Peyer's patch (tissue), 4 donors: ENCODE measurements around the gene ZBTB20.

Source experiments
- POLR2A ChIP-seq, 2 donors: fragments of 450-650 bp; IDR thresholded peaks; one replicate each; pipeline ENCODE4 v1.5.1; 2017; ENCODE audit warnings: antibody characterized with exemption in 2 of 2, mild to moderate bottlenecking in 2 of 2, moderate library complexity in 2 of 2
- TF ChIP-seq, protein P1 (sequence below), 6 experiments: fragments of 450-650 bp in 4 of 6; fragments of 200-600 bp in 2 of 6; sonication (generic) in 1 of 6; IDR thresholded peaks; one replicate each; pipeline ENCODE4 v1.5.1; 2017 to 2019; ENCODE audit warnings: antibody characterized with exemption in 6 of 6, mild to moderate bottlenecking in 3 of 6, moderate library complexity in 1 of 6

DNA sequence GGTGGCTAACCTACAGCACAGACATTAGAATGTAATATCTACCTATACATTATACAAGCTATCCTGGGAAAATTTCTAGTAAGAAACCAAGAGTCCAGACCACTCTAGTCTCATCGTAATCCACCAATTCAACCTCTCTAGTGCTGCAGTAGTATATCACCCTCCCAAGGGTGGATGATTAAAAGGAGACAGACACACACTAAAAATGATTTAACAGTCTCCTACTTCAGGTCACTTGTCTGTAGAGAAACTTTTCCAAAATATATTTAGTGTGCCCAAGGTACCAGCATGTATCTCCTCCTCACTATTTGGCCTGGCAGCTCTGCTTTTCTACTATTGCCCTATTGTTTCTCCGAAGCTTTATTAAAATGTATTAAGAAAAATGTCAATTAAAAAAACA is 45.0 kb downstream of the ZBTB20 start:
- TF ChIP-seq, protein P1, sequence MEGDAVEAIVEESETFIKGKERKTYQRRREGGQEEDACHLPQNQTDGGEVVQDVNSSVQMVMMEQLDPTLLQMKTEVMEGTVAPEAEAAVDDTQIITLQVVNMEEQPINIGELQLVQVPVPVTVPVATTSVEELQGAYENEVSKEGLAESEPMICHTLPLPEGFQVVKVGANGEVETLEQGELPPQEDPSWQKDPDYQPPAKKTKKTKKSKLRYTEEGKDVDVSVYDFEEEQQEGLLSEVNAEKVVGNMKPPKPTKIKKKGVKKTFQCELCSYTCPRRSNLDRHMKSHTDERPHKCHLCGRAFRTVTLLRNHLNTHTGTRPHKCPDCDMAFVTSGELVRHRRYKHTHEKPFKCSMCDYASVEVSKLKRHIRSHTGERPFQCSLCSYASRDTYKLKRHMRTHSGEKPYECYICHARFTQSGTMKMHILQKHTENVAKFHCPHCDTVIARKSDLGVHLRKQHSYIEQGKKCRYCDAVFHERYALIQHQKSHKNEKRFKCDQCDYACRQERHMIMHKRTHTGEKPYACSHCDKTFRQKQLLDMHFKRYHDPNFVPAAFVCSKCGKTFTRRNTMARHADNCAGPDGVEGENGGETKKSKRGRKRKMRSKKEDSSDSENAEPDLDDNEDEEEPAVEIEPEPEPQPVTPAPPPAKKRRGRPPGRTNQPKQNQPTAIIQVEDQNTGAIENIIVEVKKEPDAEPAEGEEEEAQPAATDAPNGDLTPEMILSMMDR (IDR thresholded peaks at IDR 0.05), result no peak
- no peak for TF ChIP-seq POLR2A (IDR thresholded peaks at IDR 0.05)
